Hindlimb muscle (tissue), 1 donor: ENCODE data around the gene TMCO1. TPM values are rescaled to one million over a fixed set of nuclear protein-coding genes. Genes with fewer than 3 reads are reported as not detected.
"Not testable (repeated sequence)": the region's sequence is repeated elsewhere in the genome, so short reads cannot be mapped to it uniquely, and the experiment has no call there.

Experiments
- DNase-seq: peaks from one replicate; pipeline ENCODE4 v3.0.0-alpha.2; 2013
- polyA plus RNA-seq: library from polyadenylated mRNA; unstranded; fragments of 120-200 nt; gene quantifications from one replicate; pipeline ENCODE4 v1.2.1, GENCODE V29; 2013; ENCODE audit not compliant: insufficient read length

The TMCO1 gene
- polyA plus RNA-seq, 1 donor = 48.7 TPM

- not testable (repeated sequence) for DNase-seq
Observed at GRCh38 chr1:165744913-165745312, 23.8 kb downstream of the TMCO1 start.

GRCh38 chr1:165742194-165742593 is 26.5 kb downstream of the TMCO1 start:
- no peak for DNase-seq

- DNase-seq = no peak
Observed at GRCh38 chr1:165738794-165739193, 29.9 kb downstream of the TMCO1 start.

GRCh38 chr1:165737196-165737595 is 31.5 kb downstream of the TMCO1 start:
- no peak for DNase-seq

GRCh38 chr1:165734906-165735305 is 33.8 kb downstream of the TMCO1 start:
- no peak for DNase-seq

GRCh38 chr1:165726841-165727240 is 41.8 kb downstream of the TMCO1 start:
- no peak for DNase-seq

- DNase-seq = no peak
Observed at GRCh38 chr1:165726169-165726568, 42.5 kb downstream of the TMCO1 start.

- DNase-seq = peak; percentile 39
Observed at GRCh38 chr1:165717918-165718515, 50.7 kb downstream of the TMCO1 start.

- not testable (repeated sequence) for DNase-seq
Observed at GRCh38 chr1:165716265-165717051, 52.2 kb downstream of the TMCO1 start.

GRCh38 chr1:165712764-165713163 is 55.9 kb downstream of the TMCO1 start:
- no peak for DNase-seq

GRCh38 chr1:165707984-165708706 is 60.5 kb downstream of the TMCO1 start:
- no peak for DNase-seq

GRCh38 chr1:165703648-165704047 is 65.0 kb downstream of the TMCO1 start:
- no peak for DNase-seq

GRCh38 chr1:165701922-165702321 is 66.7 kb downstream of the TMCO1 start:
- DNase-seq = not testable (repeated sequence)

- no peak for DNase-seq
Observed at GRCh38 chr1:165699577-165699976, 69.1 kb downstream of the TMCO1 start.

GRCh38 chr1:165698761-165699052 is 70.0 kb downstream of the TMCO1 start:
- no peak for DNase-seq

GRCh38 chr1:165697881-165698760 is 70.5 kb downstream of the TMCO1 start, which contains the start of gene ALDH9A1:
Gene ALDH9A1 (minus strand): TSS chr1:165698562. CDS start chr1:165698558, 4 bp downstream.
- peak; percentile 82 for DNase-seq

- DNase-seq = no peak
Observed at GRCh38 chr1:165697491-165697880, 71.2 kb downstream of the TMCO1 start.

- peak; percentile 69 for DNase-seq
Observed at GRCh38 chr1:165696625-165697100, 72.0 kb downstream of the TMCO1 start.

- DNase-seq = peak; percentile 48
Observed at GRCh38 chr1:165695031-165695430, 73.6 kb downstream of the TMCO1 start.

- DNase-seq = no peak
Observed at GRCh38 chr1:165688046-165688445, 80.6 kb downstream of the TMCO1 start.

- DNase-seq = no peak
Observed at GRCh38 chr1:165686971-165687433, 81.7 kb downstream of the TMCO1 start.
